Measurements from ENCODE around the gene TMEM221. TPM values are rescaled to one million over a fixed set of nuclear protein-coding genes. Genes with fewer than 3 reads are reported as not detected.

TMEM221 gene
- total and polyA plus RNA-seq, 10 donors: 0.03 to 0.20 TPM; not detected in 8

- H3K4me3 ChIP-seq: no peak within 1 kb of the TSS
- WGBS, 5 donors: 85 to 94% (median 90%) methylated on average over 26 of the region's 26 CpGs
- no peak for DNase-seq
- H3K36me3 ChIP-seq: no peaks in the 10 kb centered on the region
- intact Hi-C loops (cut with DNase I; ENCODE audit: low total_unique reads): no loop called here
- no peaks in the 10 kb centered on the region for H3K9me3 ChIP-seq
- H3K27me3 ChIP-seq (replicated peaks in 1 of 7): peaks cover 0 to 76% (median 39%) of the 10 kb centered on the region in 7 donors
- TF ChIP-seq CTCF (IDR thresholded peaks at IDR 0.05 in 8 of 11, conservative IDR thresholded peaks at IDR 0.05 in 3 of 11) (no peak), POLR2AphosphoS5 (IDR thresholded peaks at IDR 0.05) (no peak), POLR2A (IDR thresholded peaks at IDR 0.05) (no peak)
- peaks cover 0 to 4% (median 2%) of the 10 kb centered on the region in 6 donors for H3K4me1 ChIP-seq
- H3K27ac ChIP-seq: no peak within 1 kb of the TSS
Measured at GRCh38 chr19:17460372-17461230, 12.1 kb upstream of the TMEM221 start, which contains the start of gene NXNL1. TSS of gene NXNL1 (minus strand) at chr19:17460926. CDS start at chr19:17460869, 57 bp downstream.

GRCh38 chr19:17458970-17459369, 10.5 kb upstream of the TMEM221 start:
- DNase-seq: no peak
- Histone ChIP-seq H3K27ac (no peak overlapping the region), H3K4me3 (no peak overlapping the region), H3K9me3 (no peaks in the 10 kb centered on the region), H3K27me3 (replicated peaks in 1 of 7) (peaks cover 0 to 87% (median 54%) of the 10 kb centered on the region in 7 donors), H3K36me3 (no peaks in the 10 kb centered on the region), H3K4me1 (peaks cover 0 to 11% (median 5%) of the 10 kb centered on the region in 6 donors)
- intact Hi-C loops (cut with DNase I; ENCODE audit: low total_unique reads): no loop called here
- TF ChIP-seq POLR2A (IDR thresholded peaks at IDR 0.05): no peak
- no peak for TF ChIP-seq POLR2AphosphoS5 (IDR thresholded peaks at IDR 0.05)
- no peak for TF ChIP-seq CTCF (IDR thresholded peaks at IDR 0.05 in 8 of 11, conservative IDR thresholded peaks at IDR 0.05 in 3 of 11)
- WGBS, 5 donors: 81 to 87% (median 84%) methylated on average over 3 of the region's 3 CpGs

GRCh38 chr19:17457616-17458015, 9.1 kb upstream of the TMEM221 start:
- Histone ChIP-seq H3K4me3 (no peak overlapping the region), H3K9me3 (no peaks in the 10 kb centered on the region), H3K27me3 (replicated peaks in 1 of 7) (peaks cover 0 to 99% (median 54%) of the 10 kb centered on the region in 7 donors), H3K36me3 (no peaks in the 10 kb centered on the region), H3K4me1 (peaks cover 0 to 18% (median 8%) of the 10 kb centered on the region in 6 donors), H3K27ac (no peak overlapping the region)
- intact Hi-C loops (cut with DNase I; ENCODE audit: low total_unique reads): no loop called here
- no peak for DNase-seq
- TF ChIP-seq POLR2A (IDR thresholded peaks at IDR 0.05) (no peak), POLR2AphosphoS5 (IDR thresholded peaks at IDR 0.05) (no peak), CTCF (IDR thresholded peaks at IDR 0.05 in 8 of 11, conservative IDR thresholded peaks at IDR 0.05 in 3 of 11) (no peak)
- WGBS, 5 donors: 58 to 67% (median 64%) methylated on average over 6 of the region's 6 CpGs

- no peaks in the 10 kb centered on the region for H3K9me3 ChIP-seq
- TF ChIP-seq CTCF (IDR thresholded peaks at IDR 0.05 in 8 of 11, conservative IDR thresholded peaks at IDR 0.05 in 3 of 11) (no peak), POLR2A (IDR thresholded peaks at IDR 0.05) (no peak), POLR2AphosphoS5 (IDR thresholded peaks at IDR 0.05) (no peak)
- 70 to 80% (median 75%) methylated on average over 11 of the region's 11 CpGs for WGBS, 5 donors
- peaks cover 0 to 100% (median 54%) of the 10 kb centered on the region in 7 donors for H3K27me3 ChIP-seq (replicated peaks in 1 of 7)
- intact Hi-C loops (cut with DNase I; ENCODE audit: low total_unique reads): no loop called here
- no peak overlapping the region for H3K4me3 ChIP-seq
- H3K36me3 ChIP-seq: no peaks in the 10 kb centered on the region
- no peak overlapping the region for H3K27ac ChIP-seq
- DNase-seq: no peak
- H3K4me1 ChIP-seq: peaks cover 0 to 18% (median 8%) of the 10 kb centered on the region in 6 donors
Measured at GRCh38 chr19:17456127-17456526, 7.7 kb upstream of the TMEM221 start.

Measured in spleen (tissue), 11 donors.